Panc1 (cell line): ENCODE data around the gene TMEM191C. TPM values are rescaled to one million over a fixed set of nuclear protein-coding genes. Genes with fewer than 3 reads are reported as not detected.
"Not testable (repeated sequence)": the region's sequence is repeated elsewhere in the genome, so short reads cannot be mapped to it uniquely, and the experiment has no call there.

Experiments
- ATAC-seq: fragments of 200-7000 bp; cut with Tn5 transposase; 2 replicates; pipeline ENCODE4 v1.9.1; 2020; ENCODE audit warnings: mild to moderate bottlenecking, moderate library complexity
- BruUV-seq: library from RNA; stranded (reverse); fragments of 400-500 nt; replicated peaks from 2 replicates; lab custom pipeline; 2021; lab: Mats Ljungman, UMichigan
- CTCF ChIA-PET: fragments of 300-600 bp; sonication (Branson Sonifier 250); formaldehyde crosslinking; loops from one replicate; lab custom pipeline; 2022; ENCODE audit warnings: antibody characterized with exemption; lab: Charles Lee
- POLR2A ChIA-PET: fragments of 300-600 bp; sonication (Branson Sonifier 250); formaldehyde crosslinking; loops from one replicate; lab custom pipeline; 2022; ENCODE audit warnings: antibody characterized with exemption; lab: Charles Lee
- DNase-seq: peaks from one replicate; pipeline ENCODE4 v3.0.0-alpha.2; 2010; ENCODE audit warnings: low read depth, low spot score
- H3K27ac ChIP-seq: 2 replicates; pipeline ENCODE4 v1.5.1; 2011; ENCODE audit warnings: mild to moderate bottlenecking, low read length, inconsistent platforms
- H3K27me3 ChIP-seq: fragments of 200-500 bp; sonication (Bioruptor generic); 2 replicates; pipeline ENCODE4 v1.6.0; 2014; ENCODE audit warnings: low read length, inconsistent platforms; ENCODE audit not compliant: control insufficient read depth, insufficient read depth
- H3K36me3 ChIP-seq: fragments of 200-500 bp; sonication (Bioruptor generic); 2 replicates; pipeline ENCODE4 v1.5.1; 2014; ENCODE audit warnings: inconsistent platforms, mild to moderate bottlenecking, low read length, moderate library complexity; ENCODE audit not compliant: control insufficient read depth, insufficient read depth
- H3K4me1 ChIP-seq: 2 replicates; pipeline ENCODE4 v1.5.1; 2011; ENCODE audit warnings: inconsistent platforms, mild to moderate bottlenecking, low read length, moderate library complexity; ENCODE audit not compliant: control insufficient read depth, insufficient read depth
- H3K4me3 ChIP-seq, 2 experiments: 2 replicates each; pipeline ENCODE4 v1.5.1; 2011 to 2012; ENCODE audit warnings: low read depth in 2 of 2, low read length in 2 of 2, mild to moderate bottlenecking in 2 of 2, inconsistent platforms in 1 of 2, moderate library complexity in 1 of 2
- H3K9me3 ChIP-seq: fragments of 200-500 bp; sonication (Bioruptor generic); 2 replicates; pipeline ENCODE4 v1.5.1; 2014; ENCODE audit warnings: low read depth, mild to moderate bottlenecking, inconsistent platforms, low read length, moderate library complexity; ENCODE audit not compliant: control insufficient read depth, insufficient read depth
- in situ Hi-C: cut with HindIII; loops from 2 replicates; pipeline ENCODE4 v1.10.0; 2016; ENCODE audit warnings: low sequenced_read_pairs, low pct_unique_long_range_greater_than_20kb
- intact Hi-C: fragments of 100-400 bp; cut with micrococcal nuclease; formaldehyde crosslinking; loops from one replicate; pipeline ENCODE4 v1.10.0; 2022; ENCODE audit not compliant: unreplicated experiment
- total RNA-seq: library from RNA; stranded (reverse); gene quantifications from one replicate; pipeline ENCODE4 v1.2.1, GENCODE V29; 2021; ENCODE audit not compliant: unreplicated experiment

TMEM191C gene
- total RNA-seq, 1 experiment from 2014 or later, result 2.9 TPM

DNA sequence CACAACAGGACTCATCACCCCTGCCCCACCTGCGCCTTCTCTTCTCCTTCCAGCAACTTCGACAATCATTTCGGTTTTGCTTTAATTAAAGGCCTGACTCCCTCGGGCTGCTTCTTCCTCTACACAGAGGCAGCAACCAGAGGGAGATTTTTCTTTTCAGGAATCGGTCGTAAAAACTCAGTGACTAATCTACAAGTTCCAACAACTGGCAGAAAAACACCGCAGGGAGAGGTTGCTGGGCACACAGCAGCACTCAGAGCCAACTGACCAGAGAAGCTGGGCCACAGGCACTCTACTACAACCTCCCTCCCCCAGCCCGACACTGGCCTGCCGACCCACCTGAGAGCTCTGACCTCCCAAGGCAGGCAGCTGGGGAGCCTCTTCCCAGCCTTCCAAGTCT lies 48.0 kb downstream of the TMEM191C start:
- H3K36me3 ChIP-seq, DNase-seq, H3K4me3 ChIP-seq, CTCF ChIA-PET, intact Hi-C loops, H3K4me1 ChIP-seq, H3K27ac ChIP-seq, in situ Hi-C loops, BruUV-seq, POLR2A ChIA-PET, H3K9me3 ChIP-seq, H3K27me3 ChIP-seq: not testable (repeated sequence)
- peak; percentile 48 for ATAC-seq

DNA sequence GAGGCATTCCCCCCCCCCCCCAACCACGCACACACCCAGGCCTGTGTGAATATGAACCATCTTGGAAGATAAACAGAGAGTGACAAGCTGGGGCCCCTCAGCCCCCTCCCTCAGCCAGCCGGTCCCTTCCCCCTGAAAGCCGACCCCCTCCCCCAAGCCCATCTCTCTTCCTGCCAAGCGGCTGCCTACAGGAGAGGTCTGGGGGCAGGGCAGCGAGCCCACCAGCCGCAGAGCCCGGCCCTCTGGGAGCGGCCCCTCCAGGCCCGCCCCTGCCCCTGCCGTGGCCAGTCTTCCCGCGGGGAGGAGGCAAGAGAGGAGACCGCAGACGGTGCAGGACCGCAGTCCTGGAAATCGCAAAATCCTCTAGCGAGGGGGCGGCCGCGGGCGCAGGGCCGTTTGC lies 49.3 kb downstream of the TMEM191C start:
- BruUV-seq, intact Hi-C loops, H3K27me3 ChIP-seq, H3K36me3 ChIP-seq, H3K27ac ChIP-seq, H3K4me3 ChIP-seq, POLR2A ChIA-PET, H3K4me1 ChIP-seq, H3K9me3 ChIP-seq, CTCF ChIA-PET, ATAC-seq, DNase-seq, in situ Hi-C loops: not testable (repeated sequence)

DNA sequence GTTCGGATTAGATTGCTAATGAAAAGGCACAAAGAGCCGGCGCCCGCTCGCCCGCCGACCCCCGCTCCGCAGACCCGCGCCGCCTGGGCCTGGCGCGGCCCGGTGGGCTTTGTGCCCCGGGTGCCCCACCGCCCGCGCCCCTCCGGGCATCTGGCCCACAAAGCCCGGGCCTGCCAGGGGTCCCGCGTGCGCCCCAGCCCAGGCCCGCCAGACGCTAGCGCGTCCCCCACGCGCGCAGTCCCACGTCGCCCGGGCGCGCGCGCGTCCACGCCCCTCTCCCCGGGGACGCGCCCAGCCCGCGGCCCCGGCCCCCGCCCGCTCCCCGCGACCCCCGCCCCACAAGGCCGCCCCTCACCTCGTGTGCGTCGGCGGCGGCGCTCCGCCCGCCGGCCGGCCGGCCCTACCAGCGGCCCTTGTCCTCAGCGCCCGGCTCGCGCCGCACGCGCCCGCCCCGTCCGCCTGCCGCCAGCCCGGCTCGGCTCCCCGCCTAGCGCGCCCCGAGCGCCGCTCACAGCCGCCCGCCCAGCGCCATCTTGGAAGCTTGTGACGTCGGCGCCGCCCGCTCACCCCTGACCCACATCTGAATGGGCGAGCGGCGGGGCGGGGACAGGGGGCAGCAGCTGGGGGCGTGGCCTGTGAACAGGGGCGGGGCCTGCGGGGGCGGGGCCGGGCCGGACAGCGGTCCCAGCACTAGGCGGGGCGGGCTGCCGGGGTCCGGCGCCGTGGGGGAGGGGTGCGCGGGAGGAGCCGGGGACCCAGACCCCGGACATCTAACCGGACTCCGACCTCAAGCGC lies 50.0 kb downstream of the TMEM191C start:
- H3K4me1 ChIP-seq, H3K27me3 ChIP-seq, in situ Hi-C loops, intact Hi-C loops, H3K27ac ChIP-seq, H3K4me3 ChIP-seq, CTCF ChIA-PET, DNase-seq, H3K9me3 ChIP-seq, H3K36me3 ChIP-seq, BruUV-seq, POLR2A ChIA-PET: not testable (repeated sequence)
- ATAC-seq, result peak; percentile 78

Other genes with a start within 250 kb of the TMEM191C start
- gene RIMBP3B, start 83.6 kb upstream of the TMEM191C start, total RNA-seq, result 0.54 TPM
- gene HIC2, start 50.0 kb upstream of the TMEM191C start, total RNA-seq, result 7.3 TPM
- 0.90 TPM for gene RIMBP3C, start 84.1 kb downstream of the TMEM191C start, total RNA-seq
- 51.1 TPM for gene UBE2L3, start 100.3 kb downstream of the TMEM191C start, total RNA-seq
- gene YDJC, start 162.6 kb downstream of the TMEM191C start, total RNA-seq, result 60.6 TPM
- not detected for gene CCDC116, start 165.4 kb downstream of the TMEM191C start, total RNA-seq
- gene SDF2L1, start 174.9 kb downstream of the TMEM191C start, total RNA-seq, result 66.0 TPM
- 40.0 TPM for gene PPIL2, start 198.6 kb downstream of the TMEM191C start, total RNA-seq